HTERT RPE-1 (cell line): ENCODE measurements around the gene PSAP.
"Not testable (repeated sequence)": the region's sequence is repeated elsewhere in the genome, so short reads cannot be mapped to it uniquely, and the experiment has no call there.

Experiments
- in situ Hi-C: fragments of 300-500 bp; cut with MboI; formaldehyde crosslinking; loops from 4 replicates; pipeline ENCODE4 v1.14.3; 2020; ENCODE audit warnings: low sequenced_read_pairs

Gene PSAP

DNA sequence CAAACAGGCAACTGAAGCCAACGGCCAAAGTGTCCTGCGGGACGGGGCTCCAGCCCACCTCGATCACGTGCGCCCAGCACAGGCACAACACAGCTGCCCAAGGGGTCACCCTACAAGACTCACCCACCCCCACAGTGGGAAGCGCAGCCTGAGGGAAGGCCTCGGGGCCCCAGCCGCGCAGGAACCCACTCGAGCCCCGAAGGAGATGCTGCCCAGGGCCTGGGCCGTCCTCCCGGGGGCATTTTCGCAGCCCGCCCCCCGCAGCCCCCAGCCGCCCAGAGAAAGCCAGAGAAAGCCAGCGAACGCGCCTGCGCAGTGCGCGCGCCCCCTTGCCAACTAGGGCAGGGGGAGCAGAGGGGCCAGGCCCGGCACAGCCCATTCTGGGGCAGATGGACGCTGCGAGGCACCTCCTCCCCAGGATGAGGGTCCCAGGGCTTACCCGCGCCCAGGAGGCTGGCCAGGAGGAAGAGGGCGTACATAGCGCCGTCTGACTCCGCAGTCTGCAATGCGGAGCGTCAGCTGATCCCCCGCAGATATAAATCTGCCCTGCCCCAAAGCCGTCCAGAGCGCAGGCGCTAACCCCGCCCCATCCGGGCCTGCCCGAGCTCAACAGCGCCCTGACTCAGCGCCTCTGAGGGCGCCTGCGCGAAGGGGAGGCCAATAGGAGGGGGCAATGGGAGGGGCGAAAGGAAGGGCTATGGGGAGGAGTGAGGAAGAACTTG is at the start of gene PSAP:
TSS of gene PSAP (minus strand) at position 509 of the 722 bp plus-strand sequence. CDS start at position 479, 30 bp downstream.
- in situ Hi-C loops, result no loop called here

GRCh38 chr10:71900441-71901180 is 49.6 kb upstream of the PSAP start:
- in situ Hi-C loops, result no loop called here

GRCh38 chr10:71899665-71900412 is 48.8 kb upstream of the PSAP start:
- in situ Hi-C loops, result no loop called here

DNA sequence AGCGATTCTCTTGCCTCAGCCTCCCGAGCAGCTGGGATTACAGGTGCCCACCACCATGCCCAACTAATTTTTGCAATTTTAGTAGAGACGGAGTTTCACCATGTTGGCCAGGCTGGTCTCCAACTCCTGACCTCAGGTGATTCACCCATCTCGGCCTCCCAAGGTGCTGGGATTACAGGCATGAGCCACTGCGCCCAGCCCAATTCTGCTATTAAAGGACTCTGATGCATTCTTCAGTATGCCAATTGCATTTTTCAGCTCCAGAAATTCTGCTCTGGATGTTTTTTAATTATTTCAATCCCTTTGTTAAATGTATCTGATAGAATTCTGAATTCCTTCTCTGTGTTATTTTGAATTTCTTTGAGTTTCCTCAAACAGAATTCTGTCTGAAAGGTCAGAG is 47.3 kb upstream of the PSAP start:
- in situ Hi-C loops, result not testable (repeated sequence)

GRCh38 chr10:71893920-71894319 is 42.9 kb upstream of the PSAP start:
- in situ Hi-C loops, result no loop called here

DNA sequence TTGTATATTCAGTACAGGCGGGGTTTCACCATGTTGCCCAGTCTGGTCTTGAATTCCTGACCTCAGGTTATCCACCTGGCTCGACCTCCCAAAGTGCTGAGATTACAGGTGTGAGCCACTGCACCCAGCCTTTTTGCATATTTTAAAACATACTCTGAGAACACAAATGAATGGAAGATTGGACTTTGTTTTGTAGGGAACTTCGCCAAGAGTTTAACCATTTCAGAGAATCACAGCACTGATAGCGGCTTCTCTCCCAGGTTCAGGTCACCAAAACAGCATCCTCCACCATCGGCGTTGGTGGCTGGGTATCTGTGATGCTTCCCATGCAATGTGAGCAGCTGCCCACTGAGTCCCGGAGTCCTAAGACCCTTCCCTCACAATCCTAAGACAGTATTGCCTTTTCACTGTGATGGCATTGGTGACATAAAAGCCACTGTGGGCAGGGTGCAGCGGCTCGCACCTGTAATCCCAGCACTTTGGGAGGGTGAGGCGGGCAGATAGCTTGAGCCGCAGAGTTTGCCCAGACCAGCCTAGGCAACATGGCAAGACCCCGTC is 42.3 kb upstream of the PSAP start:
- in situ Hi-C loops, result no loop called here

GRCh38 chr10:71891437-71891836 is 40.4 kb upstream of the PSAP start:
- in situ Hi-C loops, result no loop called here

DNA sequence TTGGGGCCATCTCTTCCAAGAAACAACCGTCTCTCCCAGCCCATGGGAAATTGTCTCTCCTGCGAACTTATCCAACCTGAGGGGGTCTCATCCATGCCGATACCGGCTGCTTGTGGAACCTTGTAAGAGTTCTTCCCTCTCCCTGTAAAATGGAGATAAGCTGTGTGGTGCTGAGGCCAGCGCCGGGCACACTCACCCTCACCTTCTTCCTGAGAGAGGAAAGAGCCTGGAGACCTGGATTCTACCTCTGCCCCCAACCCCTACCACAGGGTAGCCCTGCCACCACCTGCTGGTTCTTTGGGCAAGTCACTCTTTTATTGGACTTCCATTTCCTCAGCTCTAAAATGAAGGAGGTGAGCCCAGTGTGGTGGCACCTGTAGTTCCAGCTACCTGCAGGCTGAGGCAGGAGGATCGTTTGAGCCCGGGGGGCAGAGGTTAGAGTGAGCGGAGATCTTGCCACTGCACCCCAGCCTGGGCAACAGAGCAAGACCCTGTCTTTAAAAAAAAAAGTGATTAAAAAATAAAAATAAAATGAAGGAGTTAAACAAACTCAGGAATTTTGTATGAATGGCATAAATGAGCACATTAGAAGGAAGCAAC is 38.4 kb upstream of the PSAP start:
- in situ Hi-C loops, result no loop called here

DNA sequence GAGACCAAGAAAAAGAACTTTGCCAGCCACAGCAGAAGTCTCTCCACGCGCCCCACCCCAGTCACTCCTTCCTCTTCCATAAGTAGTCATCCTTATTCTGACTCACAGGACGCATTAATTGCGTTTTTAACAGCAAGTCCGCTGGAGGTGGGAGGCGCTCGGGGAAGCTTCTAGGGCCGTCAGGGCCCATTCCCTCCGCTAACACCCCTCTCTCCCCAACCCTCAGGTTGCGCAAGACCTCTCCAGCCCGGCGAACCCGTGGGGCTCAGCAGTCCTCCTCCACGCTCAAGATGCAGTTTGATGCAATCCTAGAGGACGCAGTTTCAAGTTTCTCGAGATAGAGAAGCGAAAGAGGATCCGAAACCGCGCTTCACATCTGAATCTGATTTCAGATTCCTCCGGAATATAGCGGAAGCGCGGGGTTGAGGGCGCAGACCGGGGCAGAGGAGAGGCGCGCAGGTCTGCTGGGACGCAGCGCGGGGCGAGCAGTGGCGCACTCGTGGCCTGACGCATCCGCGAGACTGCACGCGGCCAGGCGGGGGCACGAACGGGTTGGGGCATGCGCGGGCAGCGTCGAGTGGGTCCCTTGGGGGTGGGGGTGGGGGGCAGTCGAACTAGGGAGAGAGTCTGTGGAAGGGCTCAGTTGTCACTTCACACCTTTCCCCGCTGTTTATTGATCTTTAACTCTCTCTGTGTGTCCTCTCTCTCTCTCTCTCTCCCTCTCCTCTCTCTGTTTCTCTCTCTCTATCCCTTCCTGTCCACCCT is 37.8 kb upstream of the PSAP start:
- in situ Hi-C loops, result no loop called here

DNA sequence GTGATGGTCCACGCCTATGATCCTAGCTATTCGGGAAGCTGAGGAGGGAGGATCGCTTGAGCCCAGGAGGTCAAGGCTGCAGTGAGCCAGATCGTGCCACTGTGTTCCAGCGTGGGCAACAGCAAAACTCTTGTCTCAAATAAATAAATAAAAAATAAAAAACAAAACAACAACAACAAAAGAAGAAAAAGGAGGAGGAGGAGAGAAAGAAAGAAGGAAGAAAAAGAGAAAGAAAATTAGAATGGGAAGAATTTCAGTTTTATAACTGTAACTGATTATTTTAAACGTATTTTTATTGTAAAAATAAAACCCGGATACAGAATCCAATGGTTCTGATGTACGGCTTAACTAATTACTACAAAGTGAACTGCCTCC is 37.2 kb upstream of the PSAP start:
- in situ Hi-C loops, result no loop called here

GRCh38 chr10:71887743-71888142 is 36.7 kb upstream of the PSAP start:
- in situ Hi-C loops, result no loop called here

DNA sequence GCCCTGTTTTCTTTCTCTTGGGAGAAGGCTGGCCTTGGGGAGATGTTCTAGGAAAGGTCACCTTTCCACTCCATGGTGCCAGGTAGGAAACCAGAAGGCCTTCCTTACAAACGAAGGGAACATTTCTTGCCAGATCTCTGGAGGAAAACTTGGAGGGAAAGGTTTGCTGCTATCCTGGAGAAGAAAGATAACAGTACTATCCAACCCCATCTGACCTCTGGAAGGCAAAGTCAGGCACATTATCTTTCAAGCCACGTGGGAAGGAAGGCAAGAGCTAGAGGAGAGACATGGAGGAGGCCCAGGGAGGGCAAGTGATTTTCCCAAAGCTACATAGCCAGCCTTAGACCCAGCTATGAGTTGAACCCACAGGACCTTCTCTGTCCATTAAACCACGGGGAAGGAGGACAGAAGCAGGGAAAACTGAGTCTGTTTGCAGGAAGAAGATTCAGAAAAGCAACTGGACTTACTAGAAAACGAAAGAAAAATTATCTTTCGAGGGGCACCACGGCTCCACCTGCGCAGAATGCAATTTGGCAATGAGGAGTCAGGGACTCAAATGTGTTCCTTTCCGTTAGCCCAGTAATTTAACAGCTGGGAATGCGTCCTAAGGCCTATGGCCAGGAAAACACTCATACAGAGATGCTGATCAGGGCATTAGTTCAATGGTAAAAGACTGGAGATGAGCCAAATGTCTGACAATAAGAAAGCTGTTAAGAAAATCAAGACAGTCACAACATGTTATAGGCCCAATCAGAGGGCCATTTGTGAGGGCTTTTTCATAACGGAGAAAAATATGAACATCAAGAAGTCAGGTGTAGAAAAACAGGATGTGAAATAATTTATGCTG is 32.0 kb upstream of the PSAP start:
- in situ Hi-C loops, result no loop called here

GRCh38 chr10:71881647-71882355 is 30.8 kb upstream of the PSAP start:
- in situ Hi-C loops, result no loop called here

DNA sequence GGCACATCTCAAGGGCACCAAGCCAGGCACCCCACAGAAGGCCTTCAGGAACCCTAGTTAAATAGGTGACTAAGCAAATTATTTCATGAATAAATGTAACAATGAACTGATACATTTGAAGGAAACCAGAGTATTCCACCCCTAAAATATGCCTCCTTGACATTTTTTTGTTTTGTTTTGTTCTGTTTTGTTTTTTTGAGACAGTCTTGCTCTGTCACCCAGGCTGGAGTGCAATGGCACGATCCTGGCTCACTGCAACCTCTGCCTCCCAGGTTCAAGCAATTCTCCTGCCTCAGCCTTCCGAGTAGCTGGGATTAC is 30.2 kb upstream of the PSAP start:
- in situ Hi-C loops, result not testable (repeated sequence)

DNA sequence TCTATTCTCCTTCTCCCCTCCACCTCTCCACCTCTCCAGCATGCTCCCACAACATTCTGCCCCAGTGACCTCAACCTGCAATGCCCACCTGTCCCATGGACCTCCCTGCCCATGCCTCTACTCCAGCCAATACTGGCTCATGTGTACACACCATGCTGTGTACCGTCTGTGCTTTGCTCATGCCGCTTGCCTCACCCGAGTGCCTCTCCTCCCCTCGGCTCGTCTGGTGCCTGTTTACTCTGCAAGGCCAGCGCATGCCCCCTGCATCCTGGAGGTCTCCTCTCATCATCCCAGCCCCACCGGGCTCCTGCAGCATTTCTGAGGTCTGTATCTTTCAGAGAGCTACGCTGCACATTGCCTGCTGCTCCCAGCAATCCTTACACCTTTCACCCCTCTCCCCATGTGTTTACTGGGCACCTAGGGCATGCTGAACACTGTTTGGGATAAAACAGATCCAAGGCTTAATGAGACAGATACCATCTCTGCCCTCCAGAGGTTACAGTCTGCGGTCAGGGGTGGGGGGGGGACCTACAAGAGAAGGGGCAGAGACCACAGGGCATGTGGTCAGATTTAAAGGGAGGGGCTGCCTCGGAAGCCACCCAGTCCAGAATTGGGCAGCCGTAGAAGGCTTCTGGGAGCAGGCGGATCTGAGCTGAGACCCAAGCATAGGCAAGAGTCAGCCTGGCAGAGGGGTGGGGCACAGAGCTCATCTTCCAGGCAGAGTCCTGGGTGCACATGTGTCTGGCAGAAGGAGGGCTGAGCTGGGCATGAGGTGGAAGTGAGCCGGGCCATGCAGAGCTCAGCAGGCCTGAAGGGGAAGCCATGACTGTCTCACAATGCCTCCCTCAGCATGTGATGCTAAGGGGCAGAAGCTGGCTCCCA is 29.6 kb upstream of the PSAP start:
- in situ Hi-C loops, result no loop called here

GRCh38 chr10:71878327-71879034 is 27.4 kb upstream of the PSAP start:
- in situ Hi-C loops, result no loop called here

GRCh38 chr10:71877821-71878220 is 26.8 kb upstream of the PSAP start:
- in situ Hi-C loops, result no loop called here
